Hepatocyte (in vitro differentiated cells): ENCODE measurements around the gene TPPP2. TPM values are rescaled to one million over a fixed set of nuclear protein-coding genes. Genes with fewer than 3 reads are reported as not detected.
A peak's percentile ranks its signal among the peaks of the same experiment; 100 is the strongest.

ENCODE experiments used
- DNase-seq: peaks from one replicate; pipeline ENCODE4 v3.0.0-alpha.2; 2016; ENCODE audit warnings: low spot score
- H2AFZ ChIP-seq: fragments of 200-600 bp; sonication (generic); 2 replicates; pipeline ENCODE4 v1.6.0; 2016; ENCODE audit warnings: antibody characterized with exemption, mild to moderate bottlenecking
- H3K27ac ChIP-seq: fragments of 200-600 bp; sonication (generic); 2 replicates; pipeline ENCODE4 v1.5.1; 2016; ENCODE audit warnings: mild to moderate bottlenecking
- H3K27me3 ChIP-seq: fragments of 200-600 bp; sonication (generic); 2 replicates; pipeline ENCODE4 v1.6.1; 2016
- H3K36me3 ChIP-seq: fragments of 200-600 bp; sonication (generic); replicated peaks from 2 replicates; pipeline ENCODE4 v1.5.1; 2016; ENCODE audit warnings: low read depth; ENCODE audit not compliant: insufficient read depth
- H3K4me1 ChIP-seq: fragments of 200-600 bp; sonication (generic); 2 replicates; pipeline ENCODE4 v1.5.1; 2016; ENCODE audit warnings: mild to moderate bottlenecking, moderate library complexity; ENCODE audit not compliant: insufficient read depth
- H3K4me2 ChIP-seq: fragments of 200-600 bp; sonication (generic); 2 replicates; pipeline ENCODE4 v1.6.0; 2016
- H3K4me3 ChIP-seq: fragments of 200-600 bp; sonication (generic); 2 replicates; pipeline ENCODE4 v1.5.1; 2016; ENCODE audit warnings: mild to moderate bottlenecking
- H3K79me2 ChIP-seq: fragments of 200-600 bp; sonication (generic); 2 replicates; pipeline ENCODE4 v1.6.0; 2017; ENCODE audit warnings: mild to moderate bottlenecking
- H3K9me2 ChIP-seq: fragments of 200-600 bp; sonication (generic); replicated peaks from 2 replicates; pipeline ENCODE4 v1.6.0; 2017; ENCODE audit warnings: mild to moderate bottlenecking; ENCODE audit not compliant: insufficient read depth
- H3K9me3 ChIP-seq: fragments of 200-600 bp; sonication (generic); 2 replicates; pipeline ENCODE4 v1.5.1; 2016; ENCODE audit warnings: low read depth, mild to moderate bottlenecking
- H4K20me1 ChIP-seq: fragments of 200-600 bp; sonication (generic); 2 replicates; pipeline ENCODE4 v1.6.0; 2016; ENCODE audit warnings: mild to moderate bottlenecking; ENCODE audit not compliant: insufficient read depth, poor library complexity, severe bottlenecking
- CTCF ChIP-seq: fragments of 200-600 bp; sonication (generic); IDR thresholded peaks from 2 replicates; pipeline ENCODE4 v1.5.1; 2016; ENCODE audit warnings: antibody characterized with exemption, mild to moderate bottlenecking; ENCODE audit not compliant: poor library complexity
- EZH2 ChIP-seq: fragments of 200-600 bp; sonication (generic); IDR thresholded peaks from 2 replicates; pipeline ENCODE4 v1.6.1; 2016; ENCODE audit warnings: antibody characterized with exemption, mild to moderate bottlenecking, borderline replicate concordance
- EZH2phosphoT487 ChIP-seq: fragments of 200-600 bp; sonication (generic); IDR thresholded peaks from one replicate; pipeline ENCODE4 v1.6.1; 2018; ENCODE audit warnings: antibody characterized with exemption, mild to moderate bottlenecking, low read depth, moderate library complexity; ENCODE audit not compliant: unreplicated experiment, severe bottlenecking
- WGBS: methylation state at CpG from one replicate; pipeline ENCODE4 v1.1.6; 2016; ENCODE audit warnings: low lambda C conversion rate; ENCODE audit errors: missing lambda C conversion rate; 5-methylcytosine and 5-hydroxymethylcytosine counted together
- polyA plus RNA-seq: library from polyadenylated mRNA; unstranded; fragments of >200 nt; fragmentation: Nextera tagmentation; extraction: Ambion mirVana; gene quantifications from 2 replicates; pipeline ENCODE4 v1.2.1, GENCODE V29; 2016
- total RNA-seq: library from RNA; depleted of rRNA; stranded (reverse); fragments of >200 nt; gene quantifications from 2 replicates; pipeline ENCODE4 v1.2.3, GENCODE V29; 2014

The TPPP2 gene
- total and polyA plus RNA-seq, 2 experiments from 2014 or later: not detected

- H3K27me3 ChIP-seq: no peaks in the 10 kb centered on the region
- H3K9me2 ChIP-seq: no peaks in the 10 kb centered on the region
- peak; percentile 55 for DNase-seq
- WGBS: 3% methylated on average over 31 of the region's 40 CpGs
- no peak for TF ChIP-seq EZH2
- TF ChIP-seq EZH2phosphoT487: no peak
- TF ChIP-seq CTCF: no peak
- H3K27ac ChIP-seq: peak overlapping the region; percentile 96
- no peaks in the 10 kb centered on the region for H3K36me3 ChIP-seq
- H2AFZ ChIP-seq: peak overlapping the region; percentile 93
- H3K4me3 ChIP-seq: peak overlapping the region; percentile 99
- peaks cover 27% of the 10 kb centered on the region for H3K79me2 ChIP-seq
- peaks cover 5% of the 10 kb centered on the region for H4K20me1 ChIP-seq
- peak overlapping the region; percentile 92 for H3K4me2 ChIP-seq
- peaks cover 16% of the 10 kb centered on the region for H3K4me1 ChIP-seq
- H3K9me3 ChIP-seq: no peaks in the 10 kb centered on the region
These were observed 39.5 kb downstream of the TPPP2 start for GRCh38 chr14:21069388-21070082.

GRCh38 chr14:21070083-21070609 is 40.1 kb downstream of the TPPP2 start, which contains the start of gene ARHGEF40:
ARHGEF40 (plus strand) TSS chr14:21070304; CDS start chr14:21070397, 93 bp downstream.
- no CpG with 5 or more reads among the region's 63 CpGs for WGBS
- Histone ChIP-seq H3K4me2 (peak within 1 kb of the TSS; percentile 92), H4K20me1 (peaks cover 5% of the 10 kb centered on the region), H3K9me2 (no peaks in the 10 kb centered on the region), H3K27me3 (no peaks in the 10 kb centered on the region), H3K27ac (peak within 1 kb of the TSS; percentile 96), H3K4me1 (peaks cover 16% of the 10 kb centered on the region), H3K4me3 (peak within 1 kb of the TSS; percentile 99), H3K79me2 (peaks cover 27% of the 10 kb centered on the region), H3K36me3 (no peaks in the 10 kb centered on the region), H3K9me3 (no peaks in the 10 kb centered on the region), H2AFZ (peak within 1 kb of the TSS; percentile 93)
- no peak for TF ChIP-seq EZH2phosphoT487
- TF ChIP-seq CTCF: no peak
- TF ChIP-seq EZH2: no peak
- peak; percentile 85 for DNase-seq

GRCh38 chr14:21070610-21071224 is 40.7 kb downstream of the TPPP2 start:
- Histone ChIP-seq H3K36me3 (no peaks in the 10 kb centered on the region), H2AFZ (peak overlapping the region; percentile 93), H3K27me3 (no peaks in the 10 kb centered on the region), H3K27ac (peak overlapping the region; percentile 96), H3K79me2 (peaks cover 27% of the 10 kb centered on the region), H3K4me1 (peaks cover 16% of the 10 kb centered on the region), H3K4me2 (peak overlapping the region; percentile 92), H3K9me2 (no peaks in the 10 kb centered on the region), H4K20me1 (peaks cover 5% of the 10 kb centered on the region), H3K4me3 (peak overlapping the region; percentile 99), H3K9me3 (no peaks in the 10 kb centered on the region)
- DNase-seq: peak; percentile 64
- 2% methylated on average over 22 of the region's 23 CpGs for WGBS
- TF ChIP-seq CTCF: no peak
- no peak for TF ChIP-seq EZH2
- TF ChIP-seq EZH2phosphoT487: no peak
